ENCODE results near the gene ARHGAP24.

ARHGAP24 gene

DNA sequence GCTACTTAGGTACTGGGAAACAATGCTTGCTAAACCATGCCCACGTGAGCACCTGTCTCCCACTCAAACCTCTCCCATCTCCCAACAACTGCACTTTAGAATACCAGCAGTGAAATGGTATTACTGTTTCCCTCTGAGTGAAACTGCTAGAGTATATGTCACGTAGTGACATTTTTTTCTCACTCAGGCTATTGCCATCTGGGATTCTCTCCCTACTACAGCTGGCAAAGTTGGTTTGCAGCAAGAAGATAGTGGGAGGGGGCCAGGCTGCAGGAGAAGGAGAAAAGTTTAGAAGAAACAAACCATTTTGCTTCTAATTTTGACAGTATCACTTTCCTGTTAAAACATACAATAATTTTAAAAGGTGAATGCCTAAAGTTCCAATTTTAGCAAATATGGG is 526.6 kb downstream of the ARHGAP24 start:
- Histone ChIP-seq H3K27me3 (no peaks in the 10 kb centered on the region), H3K4me3 (ENCODE audit: low read depth in 1 of 2, low read length in 1 of 2) (no peak overlapping the region), H3K4me1 (ENCODE audit: control insufficient read depth in 1 of 2, insufficient read depth in 1 of 2, low read depth in 1 of 2, low read length in 1 of 2) (no peaks in the 10 kb centered on the region), H3K9me3 (no peaks in the 10 kb centered on the region), H3K36me3 (peaks cover 59% of the 10 kb centered on the region), H3K27ac (no peak overlapping the region)
- TF ChIP-seq, protein P1, sequence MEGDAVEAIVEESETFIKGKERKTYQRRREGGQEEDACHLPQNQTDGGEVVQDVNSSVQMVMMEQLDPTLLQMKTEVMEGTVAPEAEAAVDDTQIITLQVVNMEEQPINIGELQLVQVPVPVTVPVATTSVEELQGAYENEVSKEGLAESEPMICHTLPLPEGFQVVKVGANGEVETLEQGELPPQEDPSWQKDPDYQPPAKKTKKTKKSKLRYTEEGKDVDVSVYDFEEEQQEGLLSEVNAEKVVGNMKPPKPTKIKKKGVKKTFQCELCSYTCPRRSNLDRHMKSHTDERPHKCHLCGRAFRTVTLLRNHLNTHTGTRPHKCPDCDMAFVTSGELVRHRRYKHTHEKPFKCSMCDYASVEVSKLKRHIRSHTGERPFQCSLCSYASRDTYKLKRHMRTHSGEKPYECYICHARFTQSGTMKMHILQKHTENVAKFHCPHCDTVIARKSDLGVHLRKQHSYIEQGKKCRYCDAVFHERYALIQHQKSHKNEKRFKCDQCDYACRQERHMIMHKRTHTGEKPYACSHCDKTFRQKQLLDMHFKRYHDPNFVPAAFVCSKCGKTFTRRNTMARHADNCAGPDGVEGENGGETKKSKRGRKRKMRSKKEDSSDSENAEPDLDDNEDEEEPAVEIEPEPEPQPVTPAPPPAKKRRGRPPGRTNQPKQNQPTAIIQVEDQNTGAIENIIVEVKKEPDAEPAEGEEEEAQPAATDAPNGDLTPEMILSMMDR (IDR thresholded peaks at IDR 0.05): no peak

DNA sequence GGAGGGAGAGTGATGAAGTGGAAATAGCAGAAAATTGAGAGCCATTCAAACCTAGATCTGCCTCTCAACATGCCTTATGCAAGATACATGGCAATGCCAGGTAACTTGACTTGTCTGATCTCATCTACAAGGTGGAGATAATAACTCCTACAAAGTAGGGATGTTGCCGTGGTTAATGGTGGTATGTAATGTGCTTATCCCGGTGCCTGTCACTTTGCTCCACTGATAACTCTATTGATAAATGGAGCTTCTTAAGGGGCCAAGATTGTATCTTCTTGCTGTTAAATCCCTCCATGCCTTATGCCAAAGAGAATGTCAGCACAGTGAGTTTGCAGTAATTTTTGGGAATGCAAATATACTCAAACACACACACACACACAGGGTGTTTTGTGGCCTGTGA is 529.1 kb downstream of the ARHGAP24 start:
- no peaks in the 10 kb centered on the region for H3K27me3 ChIP-seq

DNA sequence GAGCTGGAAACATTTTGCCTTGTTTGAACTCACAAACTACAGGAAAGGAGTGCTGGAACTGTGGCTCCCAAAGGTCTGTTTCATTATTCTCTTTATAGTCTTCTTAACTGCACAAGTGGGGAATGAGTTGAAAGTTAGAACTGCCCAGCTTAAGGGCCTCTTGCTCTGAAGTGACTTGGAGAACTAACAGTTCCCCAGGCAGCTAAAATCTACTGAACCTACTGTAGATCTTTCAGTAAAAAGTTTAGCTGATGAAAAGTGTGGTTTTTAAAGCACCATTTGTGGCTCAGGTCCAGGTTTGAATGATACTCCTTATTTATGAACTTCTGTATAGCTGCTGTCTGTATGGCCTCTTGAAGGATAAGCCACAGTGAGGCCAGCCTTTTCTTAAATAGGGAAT is 531.1 kb downstream of the ARHGAP24 start:
- Histone ChIP-seq H3K27ac (no peak overlapping the region), H3K9me3 (no peaks in the 10 kb centered on the region), H3K36me3 (peaks cover 41% of the 10 kb centered on the region), H3K4me3 (ENCODE audit: low read depth in 1 of 2, low read length in 1 of 2) (no peak overlapping the region), H3K27me3 (no peaks in the 10 kb centered on the region), H3K4me1 (ENCODE audit: control insufficient read depth in 1 of 2, insufficient read depth in 1 of 2, low read depth in 1 of 2, low read length in 1 of 2) (no peaks in the 10 kb centered on the region)
- TF ChIP-seq, protein P1 (IDR thresholded peaks at IDR 0.05): no peak

More for the DNA sequence above, 529.1 kb downstream of the ARHGAP24 start:
- Histone ChIP-seq H3K27ac (no peak overlapping the region), H3K36me3 (peaks cover 50% of the 10 kb centered on the region), H3K4me3 (ENCODE audit: low read depth in 1 of 2, low read length in 1 of 2) (no peak overlapping the region), H3K4me1 (ENCODE audit: control insufficient read depth in 1 of 2, insufficient read depth in 1 of 2, low read depth in 1 of 2, low read length in 1 of 2) (no peaks in the 10 kb centered on the region), H3K9me3 (no peaks in the 10 kb centered on the region)
- TF ChIP-seq, protein P1 (IDR thresholded peaks at IDR 0.05): no peak

DNA sequence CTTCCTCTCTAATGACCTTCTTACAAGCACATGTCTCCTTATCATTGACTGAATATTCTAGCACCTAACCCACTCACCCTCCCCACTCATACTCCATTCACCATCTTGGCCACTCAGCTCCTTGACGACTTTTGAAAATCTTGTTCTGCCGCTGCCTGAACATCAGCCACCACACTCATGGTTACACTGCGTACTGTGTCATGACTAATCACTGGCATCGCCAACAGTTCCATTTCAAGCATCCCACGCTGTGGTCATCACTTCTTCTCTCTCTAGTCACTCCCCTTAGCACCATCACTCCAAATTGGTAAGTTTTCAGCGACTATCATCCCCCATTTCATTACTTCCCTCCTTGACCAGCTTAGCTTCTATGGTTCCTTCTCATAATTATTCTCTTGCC is 532.1 kb downstream of the ARHGAP24 start:
- no peak overlapping the region for H3K27ac ChIP-seq
- no peaks in the 10 kb centered on the region for H3K4me1 ChIP-seq (ENCODE audit: control insufficient read depth in 1 of 2, insufficient read depth in 1 of 2, low read depth in 1 of 2, low read length in 1 of 2)
- H3K4me3 ChIP-seq (ENCODE audit: low read depth in 1 of 2, low read length in 1 of 2): no peak overlapping the region
- peaks cover 33% of the 10 kb centered on the region for H3K36me3 ChIP-seq
- no peaks in the 10 kb centered on the region for H3K9me3 ChIP-seq
- TF ChIP-seq, protein P1 (IDR thresholded peaks at IDR 0.05): no peak
- no peaks in the 10 kb centered on the region for H3K27me3 ChIP-seq

DNA sequence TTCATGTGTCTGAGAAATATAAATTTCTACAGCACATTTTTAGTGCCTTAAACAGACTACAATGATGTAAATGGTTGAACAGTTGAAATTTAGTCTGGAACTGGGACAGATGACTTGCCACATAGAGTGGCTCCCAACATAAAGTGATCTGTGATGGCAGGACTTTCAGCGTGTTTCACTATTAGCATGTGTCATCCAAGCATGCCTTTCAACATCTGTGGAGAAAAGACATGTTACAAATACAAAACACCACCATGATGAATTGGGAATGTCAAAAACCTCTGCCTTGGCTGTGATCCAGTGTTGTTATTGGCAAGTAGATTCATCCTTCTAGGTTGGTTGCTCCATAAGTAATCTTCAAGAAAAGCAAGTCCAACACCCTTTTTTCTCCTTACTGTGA is 536.2 kb downstream of the ARHGAP24 start:
- Histone ChIP-seq H3K27me3 (no peaks in the 10 kb centered on the region), H3K9me3 (no peaks in the 10 kb centered on the region), H3K4me3 (ENCODE audit: low read depth in 1 of 2, low read length in 1 of 2) (no peak overlapping the region), H3K4me1 (ENCODE audit: control insufficient read depth in 1 of 2, insufficient read depth in 1 of 2, low read depth in 1 of 2, low read length in 1 of 2) (no peaks in the 10 kb centered on the region), H3K27ac (no peak overlapping the region), H3K36me3 (peaks cover 5% of the 10 kb centered on the region)
- TF ChIP-seq, protein P1 (IDR thresholded peaks at IDR 0.05): no peak

DNA sequence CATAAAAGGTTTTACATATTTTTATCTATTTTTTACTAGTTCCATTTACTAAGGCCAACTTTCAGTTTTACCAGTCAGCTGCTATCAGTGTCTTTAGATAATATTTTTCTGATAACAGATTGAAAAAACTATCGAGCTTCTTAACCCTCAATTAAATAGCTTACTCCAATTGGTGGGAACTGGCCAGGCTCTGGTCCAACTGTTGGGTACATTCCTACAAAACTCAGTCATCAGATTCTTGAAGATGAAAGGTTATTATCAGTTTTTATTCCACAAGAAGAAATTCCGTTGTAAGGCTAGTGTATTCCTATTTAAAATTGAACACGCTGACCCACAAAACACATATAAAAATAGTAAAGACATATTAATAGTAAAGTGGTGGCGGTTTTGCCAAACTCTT is 538.7 kb downstream of the ARHGAP24 start:
- no peak overlapping the region for H3K4me3 ChIP-seq (ENCODE audit: low read depth in 1 of 2, low read length in 1 of 2)
- no peak overlapping the region for H3K27ac ChIP-seq
- H3K4me1 ChIP-seq (ENCODE audit: control insufficient read depth in 1 of 2, insufficient read depth in 1 of 2, low read depth in 1 of 2, low read length in 1 of 2): no peaks in the 10 kb centered on the region
- no peaks in the 10 kb centered on the region for H3K36me3 ChIP-seq
- no peaks in the 10 kb centered on the region for H3K27me3 ChIP-seq
- TF ChIP-seq, protein P1 (IDR thresholded peaks at IDR 0.05): no peak
- no peaks in the 10 kb centered on the region for H3K9me3 ChIP-seq

Data from neutrophil (primary cell).